G401.6 (cell line): ENCODE measurements around the gene RENBP.

ENCODE experiments used
- FAIRE-seq: peaks from 2 replicates; lab custom pipeline; 2012; peaks lifted over from hg19 to GRCh38; lab: Jason Lieb, UNC

Gene RENBP

DNA sequence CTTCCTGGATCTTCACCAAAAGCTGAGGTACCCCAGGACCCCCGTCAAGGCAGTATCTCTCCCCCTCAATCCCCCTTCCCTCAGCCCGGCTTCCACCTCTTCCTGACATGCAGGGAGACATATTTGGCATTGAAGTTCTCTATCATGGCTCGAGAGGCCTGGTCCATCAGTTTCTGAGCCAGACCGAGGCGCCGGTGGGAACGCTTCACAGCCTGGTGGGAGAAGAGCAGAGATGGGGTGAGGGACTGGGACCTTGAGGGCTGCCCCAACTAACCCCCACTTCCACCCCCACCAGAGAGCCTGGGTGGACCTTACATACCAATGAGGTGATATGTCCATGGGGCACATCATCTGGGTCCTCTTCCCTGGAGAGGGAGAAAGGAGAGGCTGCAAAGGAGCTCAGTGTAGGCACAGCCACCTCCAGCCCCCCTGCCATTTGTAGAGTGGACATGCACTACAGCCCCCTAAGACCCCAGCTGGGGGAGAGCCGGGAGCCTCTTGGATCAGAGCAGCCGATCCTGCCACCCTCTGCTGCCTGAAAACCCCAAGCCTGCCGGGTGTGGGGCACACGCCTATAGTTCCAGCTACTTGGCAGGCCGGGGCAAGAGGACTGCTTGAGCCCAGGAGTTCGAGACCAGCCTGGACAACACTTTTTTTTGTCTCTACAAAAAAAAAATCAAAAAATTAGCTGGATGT lies 12.1 kb downstream of the RENBP start:
- FAIRE-seq, result no peak

DNA sequence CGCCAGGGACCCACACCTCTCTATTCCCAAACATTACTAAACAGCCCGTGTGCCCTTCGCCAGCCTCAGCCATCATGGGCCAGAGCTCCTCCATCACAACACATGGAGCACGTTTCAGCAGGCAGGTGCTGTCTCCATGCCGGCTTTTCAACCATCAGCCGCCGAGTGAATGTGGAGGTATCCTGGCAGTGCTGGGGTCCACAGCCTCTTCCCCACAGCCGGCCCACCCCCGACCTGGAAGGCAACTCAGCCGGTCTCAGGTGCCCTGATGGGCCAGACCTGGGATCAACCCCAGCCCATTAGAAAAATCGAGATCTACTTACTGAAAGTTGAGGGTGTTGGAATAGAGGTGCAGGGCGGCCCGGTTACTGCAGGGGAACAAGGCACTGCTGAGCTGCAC lies 12.7 kb downstream of the RENBP start:
- FAIRE-seq, result no peak

DNA sequence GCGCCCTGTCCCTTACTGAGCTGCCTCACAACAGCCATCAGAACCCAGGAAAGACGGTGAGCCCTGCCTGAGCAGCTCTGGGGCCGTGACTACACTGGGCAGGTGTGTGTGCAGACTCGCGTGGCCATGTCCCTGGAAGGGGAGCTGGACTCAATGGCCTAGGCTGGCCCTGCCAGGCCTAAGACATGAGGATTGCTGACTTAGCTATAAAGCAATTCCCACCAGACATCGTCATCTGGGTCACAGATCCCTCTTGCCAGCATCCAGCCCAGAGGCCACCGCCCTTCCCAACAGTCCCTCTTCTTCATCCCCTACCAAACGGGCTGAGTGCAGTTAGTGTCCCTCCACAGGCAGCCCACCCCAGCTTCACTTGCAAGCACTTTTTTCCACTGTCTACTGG lies 13.3 kb downstream of the RENBP start:
- FAIRE-seq, result no peak

DNA sequence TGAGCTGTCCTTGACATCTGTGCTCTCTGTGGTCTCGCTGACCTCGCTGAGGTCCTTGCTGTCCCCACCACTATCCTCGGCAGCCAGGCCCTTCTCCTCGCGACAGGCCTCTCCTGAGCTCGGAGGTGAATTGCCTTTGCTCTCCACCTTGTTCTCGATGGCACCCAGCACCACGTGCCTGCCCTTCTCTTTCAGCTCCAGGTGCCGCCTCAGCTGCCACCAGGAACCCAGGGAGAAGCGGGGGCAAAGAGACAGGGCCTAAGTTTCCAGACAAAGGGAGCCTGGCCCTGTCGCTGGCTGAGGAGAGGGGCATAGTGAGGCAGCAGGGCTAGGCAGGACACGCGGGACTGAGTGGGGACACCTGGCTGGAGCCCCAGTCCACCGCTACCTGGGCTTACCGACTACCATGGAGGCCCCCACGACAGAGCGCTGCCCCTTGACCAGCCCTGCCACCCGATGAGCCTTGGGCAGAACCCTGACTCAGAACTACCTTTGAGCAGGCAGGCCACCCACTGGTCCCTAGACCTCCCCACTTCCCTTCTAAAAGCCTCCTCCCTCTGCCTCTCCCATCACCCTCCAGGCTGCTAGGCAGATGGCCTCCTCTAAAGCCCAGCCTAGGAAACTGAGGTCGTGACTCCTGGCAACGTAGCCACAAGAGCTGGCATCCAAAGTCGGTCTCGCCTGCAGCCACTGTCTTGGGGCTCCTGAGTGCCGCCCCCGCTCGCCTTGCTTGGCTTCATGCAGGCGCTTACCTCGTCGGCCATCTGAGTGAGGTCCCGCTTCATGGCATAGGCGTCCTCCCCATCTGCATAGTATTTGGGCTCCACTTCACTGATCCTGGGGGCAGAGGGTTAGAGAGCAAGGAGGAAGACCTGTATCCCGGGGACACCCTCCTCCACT lies 14.2 kb downstream of the RENBP start:
- no peak for FAIRE-seq

DNA sequence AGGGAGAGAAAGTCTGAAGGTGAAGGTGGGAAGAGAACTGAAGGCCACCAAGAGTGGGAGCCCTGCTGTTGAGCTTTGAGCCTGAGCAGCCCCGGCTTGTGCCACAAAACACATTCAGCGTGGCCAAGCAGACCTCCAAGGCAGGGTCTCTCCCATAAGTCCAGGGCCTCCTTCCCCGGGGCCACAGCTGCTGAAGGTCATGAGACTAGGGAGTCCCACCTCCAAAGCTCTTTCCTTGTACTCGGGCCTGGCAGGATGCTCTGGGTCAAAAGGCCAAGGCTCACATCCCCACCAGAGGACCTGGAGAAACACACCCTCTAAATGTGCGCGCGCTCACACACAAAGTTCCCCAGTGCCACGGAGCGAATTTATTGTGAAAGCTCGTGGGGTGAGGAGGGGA lies 14.9 kb downstream of the RENBP start:
- FAIRE-seq, result no peak

DNA sequence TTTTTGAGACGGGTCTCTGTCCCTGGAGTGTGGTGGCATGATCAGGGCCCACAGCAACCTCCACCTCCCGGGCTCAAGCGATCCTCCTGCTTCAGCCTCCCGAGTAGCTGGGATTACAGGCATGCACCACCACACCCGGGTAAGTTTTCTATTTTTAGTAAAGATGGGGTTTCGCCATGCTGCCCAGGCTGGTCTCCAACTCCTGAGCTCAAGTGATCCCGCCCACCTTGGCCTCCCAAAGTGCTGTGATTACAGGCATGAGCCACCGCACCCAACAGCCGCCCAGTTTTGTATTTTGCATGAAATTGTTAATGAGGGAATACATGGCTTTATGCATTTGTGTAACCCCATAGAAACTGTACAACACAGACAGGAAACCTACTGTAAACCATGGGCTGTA lies 15.6 kb downstream of the RENBP start:
- no peak for FAIRE-seq

DNA sequence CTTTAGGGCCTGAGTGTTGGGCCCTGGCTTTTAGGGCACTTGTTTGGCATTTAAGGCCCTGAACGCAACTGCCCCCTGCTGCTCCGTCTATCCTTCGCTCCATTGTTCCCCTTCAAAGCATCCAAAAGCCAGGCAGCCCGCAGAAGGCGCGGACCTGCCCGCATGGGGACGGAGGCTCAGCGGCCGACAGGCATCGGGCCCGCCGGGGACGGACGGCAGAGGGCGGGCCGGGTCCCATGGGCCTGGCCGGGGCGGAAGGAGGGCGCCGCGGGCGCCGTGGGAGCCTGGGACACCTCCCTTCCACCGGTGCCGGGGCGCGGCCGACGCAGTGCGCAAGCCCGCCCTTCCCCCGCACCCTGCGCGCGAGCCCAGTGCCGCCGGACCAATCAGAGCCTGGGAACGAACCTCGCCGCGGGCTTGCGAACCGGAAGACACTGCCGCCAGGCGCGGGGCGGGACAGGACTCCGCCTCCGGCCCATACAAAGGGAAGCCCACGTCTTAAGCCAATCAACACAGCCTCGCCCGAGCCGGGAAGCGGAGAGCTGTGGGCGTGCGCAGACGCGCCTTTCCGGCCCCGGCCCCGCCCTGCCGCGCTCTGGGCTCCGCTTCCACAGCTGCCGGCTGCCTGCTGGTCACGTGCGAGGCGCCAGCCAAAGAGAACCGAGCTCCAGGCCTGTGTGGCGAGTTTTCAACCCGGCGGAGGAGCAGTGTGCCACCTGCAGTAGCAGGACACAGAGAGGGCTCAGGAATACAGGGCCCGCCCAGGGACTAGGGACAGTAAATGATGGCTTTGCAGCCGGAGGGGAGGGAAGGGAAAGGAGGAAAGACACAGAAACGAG lies 16.3 kb downstream of the RENBP start:
- peak; percentile 98 for FAIRE-seq

DNA sequence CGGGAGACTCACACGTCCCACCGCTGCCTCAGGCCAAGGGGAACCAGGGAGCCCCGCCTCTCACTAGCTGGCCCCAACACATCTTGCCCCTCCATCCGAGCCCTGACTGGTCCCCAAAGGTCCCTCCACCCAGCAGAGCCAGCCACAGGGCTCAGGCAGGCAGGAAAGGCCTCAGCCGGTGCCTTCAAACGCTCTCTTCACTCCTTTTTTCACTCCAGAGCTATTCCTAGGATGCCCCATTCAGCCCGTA lies 16.8 kb downstream of the RENBP start:
- FAIRE-seq, result no peak

DNA sequence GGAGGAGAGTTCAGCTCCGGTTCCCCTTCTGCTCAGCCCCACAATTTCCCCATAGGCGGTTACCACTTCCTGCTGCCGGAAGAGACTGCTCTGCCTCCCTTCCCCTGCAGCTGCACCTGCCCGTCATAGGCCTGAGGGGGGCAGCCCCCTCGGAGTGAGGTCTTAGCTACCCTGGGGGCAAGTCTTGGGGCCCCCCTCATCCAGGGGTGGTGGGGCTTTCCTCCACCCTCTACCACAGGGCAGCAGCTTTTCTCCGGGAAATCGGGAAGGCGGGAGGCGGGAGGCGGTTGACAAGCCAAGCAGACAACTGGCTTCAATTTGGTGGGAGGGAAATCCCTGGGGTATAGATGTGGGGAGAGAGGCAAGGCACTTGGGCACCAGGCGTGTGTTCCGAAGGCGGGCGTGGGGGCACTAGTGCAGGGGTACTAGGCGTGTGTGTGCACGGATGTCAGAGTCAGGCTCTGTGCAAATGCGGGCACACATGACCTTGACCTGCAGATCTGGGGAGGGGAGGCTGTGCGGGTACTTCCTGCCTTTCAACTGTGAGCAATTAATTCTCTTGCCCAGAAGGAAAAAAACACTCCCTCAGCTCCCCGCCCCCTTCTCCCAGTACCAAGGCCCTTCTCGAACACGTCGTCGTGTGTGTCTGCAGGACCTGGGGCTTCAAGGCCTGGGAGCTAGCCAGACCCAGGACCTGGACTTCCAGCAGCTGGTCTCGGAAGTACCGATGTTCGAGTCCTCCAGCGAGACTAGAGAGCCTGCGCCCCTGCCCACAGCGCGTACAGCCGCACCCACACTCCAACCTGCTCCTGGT lies 17.4 kb downstream of the RENBP start:
- no peak for FAIRE-seq

DNA sequence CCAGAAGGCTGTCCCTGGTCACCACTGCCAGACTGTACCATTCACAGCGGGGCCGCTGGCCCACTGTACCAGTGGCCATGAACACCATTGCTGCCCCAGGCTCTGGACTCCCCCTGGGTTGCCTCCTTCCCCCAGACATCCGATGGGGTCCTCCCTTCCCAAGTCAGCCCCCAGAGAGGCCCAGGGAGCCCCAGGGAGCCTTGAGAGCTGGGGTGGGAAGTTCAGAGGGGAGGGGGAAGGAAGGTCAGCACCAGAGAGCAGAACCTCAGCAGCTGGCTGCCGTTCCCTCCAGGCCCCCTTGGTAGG lies 17.9 kb downstream of the RENBP start:
- FAIRE-seq, result no peak

DNA sequence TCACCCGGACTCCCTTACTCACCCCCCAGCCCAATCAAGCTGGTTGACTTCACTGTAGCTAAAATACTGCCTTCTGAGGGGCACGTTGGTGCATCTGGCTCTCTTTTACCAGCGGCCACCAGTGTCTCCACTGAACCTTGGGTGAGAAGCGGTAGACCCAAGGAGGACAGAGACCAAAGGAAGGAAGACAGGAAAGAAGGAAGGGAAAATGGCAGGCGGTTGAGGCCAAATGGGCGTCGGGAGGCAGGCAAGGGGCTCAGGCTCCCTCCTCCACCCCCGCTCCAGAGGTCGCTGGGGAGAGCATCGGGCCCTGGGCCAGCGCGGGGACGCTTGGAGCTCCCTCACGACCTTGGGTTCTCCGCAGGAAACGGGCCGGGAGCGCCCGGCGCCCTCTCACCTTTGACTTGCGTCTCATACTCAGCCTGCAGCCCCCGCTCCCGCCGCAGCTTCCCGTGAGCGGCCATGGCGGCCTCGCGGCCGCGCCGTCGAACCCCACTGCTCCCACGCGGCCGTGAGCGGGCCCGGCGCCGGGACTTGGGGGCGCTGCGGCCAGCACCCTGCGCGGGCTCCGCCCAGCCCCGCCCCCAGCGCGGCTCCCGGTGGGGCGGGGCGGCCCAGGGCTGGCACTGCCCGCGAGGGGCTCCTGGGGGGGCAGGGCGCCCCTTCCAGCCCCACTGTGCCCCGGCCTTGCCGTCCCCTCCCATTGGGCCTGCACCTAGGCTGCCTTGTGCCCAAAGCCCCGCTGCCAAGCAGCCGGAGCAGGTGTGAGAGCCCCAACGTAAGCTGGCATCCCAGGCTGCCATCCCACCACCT lies 18.5 kb downstream of the RENBP start, which contains the start of gene ARHGAP4:
ARHGAP4 (minus strand) TSS at position 526 of the 813 bp plus-strand sequence; CDS start at position 464, 62 bp downstream.
- FAIRE-seq, result no peak

DNA sequence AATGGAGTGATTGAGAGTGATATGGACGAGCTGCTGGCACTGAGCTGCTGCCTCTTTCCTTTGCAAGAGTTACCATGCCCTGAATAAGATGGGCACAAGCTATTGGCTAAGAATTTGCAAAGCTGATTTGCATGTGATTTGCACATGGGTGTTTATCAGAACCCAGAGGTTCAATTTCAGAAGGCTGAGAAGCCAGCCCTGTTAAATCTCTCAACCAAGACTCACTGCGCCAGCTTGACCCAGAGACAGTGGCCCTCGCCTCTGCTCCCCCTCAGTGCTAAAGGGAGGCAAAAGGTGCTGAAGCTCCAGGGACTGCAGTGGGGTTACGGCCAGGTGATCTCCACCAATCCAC lies 19.1 kb downstream of the RENBP start:
- FAIRE-seq, result no peak

DNA sequence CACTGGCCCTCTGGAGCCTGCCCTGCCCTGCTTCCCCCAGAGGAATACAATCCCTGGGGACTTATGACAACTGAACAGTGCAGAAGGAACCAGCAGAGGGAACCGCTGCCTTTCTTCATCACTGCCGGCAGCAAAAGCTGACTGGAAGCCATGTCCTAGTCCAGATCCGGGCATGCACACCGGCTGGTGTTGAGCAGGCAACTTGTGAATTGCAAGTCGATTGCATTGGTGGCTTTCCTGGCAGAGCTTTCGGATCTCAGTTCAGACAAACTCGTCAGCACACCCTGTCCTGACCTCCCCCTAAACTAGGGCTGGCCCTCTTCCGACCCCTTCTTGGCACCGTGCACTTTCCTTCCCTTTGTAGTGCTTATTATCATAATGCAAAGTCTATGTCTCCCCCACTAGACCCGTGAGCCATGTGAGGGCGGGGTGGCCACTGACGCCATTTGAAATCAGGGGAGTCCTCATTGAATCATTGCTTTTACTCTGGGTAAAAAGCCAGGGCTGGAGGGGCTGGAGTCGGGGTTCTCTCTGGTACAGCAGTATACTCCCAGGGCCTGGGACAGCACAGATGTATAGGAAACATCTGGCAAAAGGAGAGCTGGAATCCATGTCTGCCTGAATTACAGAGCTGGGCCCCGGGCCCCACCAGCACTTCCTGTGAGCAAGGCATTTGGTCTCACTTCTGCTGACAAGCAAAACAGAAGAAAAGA lies 20.1 kb downstream of the RENBP start:
- FAIRE-seq, result peak; percentile 95

DNA sequence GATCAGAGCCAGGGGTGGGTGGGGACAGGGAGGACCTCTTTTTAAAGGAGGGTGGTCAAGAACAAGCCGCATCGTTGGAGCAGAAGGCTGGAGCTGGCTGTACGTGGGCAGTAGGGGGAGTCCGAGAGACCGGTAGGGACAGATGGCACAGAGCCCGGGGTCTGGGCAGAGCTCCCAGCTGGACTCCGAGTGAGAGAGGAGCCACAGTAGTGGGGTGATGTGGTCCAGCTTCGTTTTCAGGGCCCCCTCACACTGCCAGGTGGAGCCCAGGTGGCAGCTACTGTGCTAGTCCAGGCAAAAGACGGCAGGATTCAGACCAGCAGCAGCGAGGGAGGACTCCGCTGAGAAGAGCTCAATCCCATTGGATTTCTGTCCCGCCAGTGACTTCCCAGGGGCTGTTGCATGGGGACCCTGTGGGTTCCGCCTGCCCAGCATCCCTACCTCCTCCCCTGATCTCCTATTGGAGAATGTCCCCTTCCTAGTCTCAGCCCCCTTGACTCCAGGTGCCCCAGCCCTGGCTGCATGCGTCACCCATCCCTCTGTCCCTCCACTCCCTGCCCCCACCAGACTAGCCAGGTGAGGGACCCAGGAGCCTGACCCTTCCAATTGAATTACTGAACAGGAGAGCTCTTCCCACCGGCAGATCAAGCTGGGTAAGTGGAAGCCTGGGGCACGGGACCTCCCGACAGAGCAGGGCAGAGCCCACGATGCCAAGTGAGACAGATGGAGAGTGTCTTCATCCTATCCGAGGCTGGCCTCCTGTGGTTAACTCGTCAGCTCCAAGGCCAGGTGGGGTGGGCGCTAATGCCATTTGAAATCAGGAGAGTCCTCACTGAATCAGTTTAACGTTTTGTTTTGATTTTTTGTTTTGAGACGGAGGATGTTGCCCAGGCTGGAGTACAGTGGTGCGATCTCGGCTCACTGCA lies 21.2 kb downstream of the RENBP start:
- FAIRE-seq, result no peak

DNA sequence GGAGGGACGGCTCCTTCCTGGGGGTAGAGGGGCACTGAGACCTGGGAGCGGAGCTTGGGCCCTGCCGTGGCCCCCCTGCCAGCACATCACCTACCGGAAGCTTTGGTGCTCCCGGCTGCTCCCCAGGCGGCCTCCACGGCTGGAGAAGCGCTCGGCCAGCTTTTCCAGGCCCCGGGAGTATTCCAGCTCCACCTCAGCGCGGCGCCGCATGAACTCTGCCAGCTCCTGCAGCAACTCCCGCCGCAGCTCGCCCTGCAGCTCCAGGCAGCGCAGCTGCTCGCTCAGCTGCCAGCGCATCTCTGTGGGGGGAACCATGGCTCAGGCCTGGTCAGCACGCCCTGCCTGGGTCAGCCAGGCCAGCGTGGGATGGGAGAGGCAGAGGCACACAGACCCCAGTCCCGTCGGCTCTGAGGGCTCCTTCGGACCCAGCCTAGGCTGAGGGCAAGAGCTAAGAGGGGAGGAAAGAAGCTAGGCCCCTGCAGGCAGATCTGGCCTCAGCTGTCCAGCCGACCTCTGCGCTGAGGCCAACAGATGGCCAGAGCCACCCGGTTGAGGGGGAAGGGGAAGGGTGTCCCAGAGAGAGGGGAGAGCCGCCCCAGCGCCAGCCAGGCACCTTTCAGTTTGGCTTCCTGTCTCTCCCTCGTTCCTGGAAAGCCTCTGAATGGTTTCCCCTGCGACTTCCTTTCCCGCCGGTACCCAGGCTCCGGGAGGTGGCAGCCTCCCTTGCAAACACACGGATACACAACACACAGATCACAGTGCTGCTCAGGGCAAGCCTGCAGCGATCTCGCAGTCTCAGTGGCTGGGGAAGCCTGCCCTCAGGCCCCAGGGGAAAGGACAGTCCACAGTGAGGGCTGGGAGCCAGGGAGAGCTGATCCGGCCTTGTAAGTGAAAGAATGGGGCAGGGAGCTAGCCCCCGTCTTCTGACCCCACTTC lies 22.7 kb downstream of the RENBP start:
- no peak for FAIRE-seq

DNA sequence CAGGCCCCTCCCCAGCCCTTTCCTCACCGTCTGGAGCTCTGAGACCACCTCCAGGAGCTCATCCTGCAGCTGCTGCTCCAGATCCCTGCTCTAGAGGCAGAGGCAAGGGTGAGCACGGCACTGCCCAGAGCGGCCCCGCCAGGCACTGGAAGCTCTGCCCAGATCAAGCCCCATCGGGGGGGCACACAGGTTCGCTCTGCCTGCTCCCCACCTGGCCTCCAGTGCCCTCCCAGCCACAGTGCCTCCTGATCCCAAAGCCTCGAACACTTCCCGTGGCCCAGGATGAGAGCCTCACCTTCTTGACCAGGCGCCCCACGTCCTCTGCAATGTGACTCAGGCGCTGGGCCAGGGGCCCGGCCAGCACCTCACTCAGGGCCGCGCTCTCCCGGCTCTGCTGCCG lies 23.4 kb downstream of the RENBP start:
- no peak for FAIRE-seq

DNA sequence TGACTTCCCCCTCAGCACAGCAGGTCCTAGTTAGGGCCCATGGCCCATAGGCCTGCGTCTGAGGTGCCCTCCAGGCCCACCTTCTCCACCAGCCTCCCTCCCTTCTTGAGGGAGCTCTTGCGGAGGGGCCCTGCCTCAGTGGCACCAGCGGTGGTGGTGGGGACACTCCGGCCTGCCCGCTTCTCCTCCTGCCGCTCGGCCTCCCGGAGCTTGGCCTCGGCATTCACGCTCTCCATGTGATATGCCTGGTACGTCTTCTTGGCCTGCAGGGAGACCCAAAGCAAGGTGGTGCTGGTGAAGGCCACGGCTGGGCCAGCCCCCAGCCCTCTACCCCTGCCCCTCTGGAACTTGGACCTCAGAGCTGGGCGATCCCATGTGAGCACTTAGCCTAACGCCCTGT lies 23.9 kb downstream of the RENBP start:
- FAIRE-seq, result no peak

DNA sequence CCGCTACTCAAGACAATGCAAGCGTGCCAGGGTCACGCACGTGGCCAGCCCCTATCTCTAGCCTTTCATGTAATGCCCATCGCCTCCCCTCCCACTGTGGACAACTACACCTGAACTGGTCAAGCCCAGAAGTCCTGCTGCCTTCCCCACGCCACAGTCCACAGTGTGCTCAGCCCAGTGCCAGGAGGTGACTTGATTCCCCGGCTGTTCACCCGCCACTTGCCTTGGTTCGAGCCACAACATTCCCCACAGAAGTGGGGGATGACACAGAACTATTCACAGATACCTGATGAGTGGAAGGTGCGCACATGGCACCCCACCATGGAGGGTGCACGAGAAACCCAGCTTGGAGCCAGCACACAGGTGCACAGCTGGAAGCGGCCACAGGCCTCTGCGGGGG lies 25.2 kb downstream of the RENBP start:
- FAIRE-seq, result no peak

DNA sequence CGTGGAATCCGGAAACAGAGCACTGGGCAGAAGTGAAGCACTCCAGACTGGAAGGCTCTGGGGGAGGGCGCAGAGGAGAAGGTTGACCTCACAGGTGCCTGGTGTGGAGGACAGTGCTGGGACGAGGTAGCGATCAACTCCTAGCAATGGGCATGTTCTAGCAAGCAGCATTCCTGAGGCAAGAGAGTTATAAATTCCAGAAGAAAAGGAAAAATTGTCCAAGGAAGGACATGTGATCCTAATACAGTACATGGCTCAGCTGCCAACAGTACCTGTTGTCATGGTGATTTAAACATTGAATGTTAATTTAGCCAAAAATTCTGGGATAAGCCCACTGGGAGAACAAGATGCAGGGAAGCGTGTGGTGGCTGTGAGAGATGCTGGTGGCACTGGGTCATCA lies 26.6 kb downstream of the RENBP start:
- FAIRE-seq, result no peak
